RKO (cell line): ENCODE measurements around the gene SRGAP3.

Experiments
- DNase-seq: peaks from one replicate; pipeline ENCODE4 v3.0.0-alpha.2; 2016; ENCODE audit warnings: low spot score

Gene SRGAP3

DNA sequence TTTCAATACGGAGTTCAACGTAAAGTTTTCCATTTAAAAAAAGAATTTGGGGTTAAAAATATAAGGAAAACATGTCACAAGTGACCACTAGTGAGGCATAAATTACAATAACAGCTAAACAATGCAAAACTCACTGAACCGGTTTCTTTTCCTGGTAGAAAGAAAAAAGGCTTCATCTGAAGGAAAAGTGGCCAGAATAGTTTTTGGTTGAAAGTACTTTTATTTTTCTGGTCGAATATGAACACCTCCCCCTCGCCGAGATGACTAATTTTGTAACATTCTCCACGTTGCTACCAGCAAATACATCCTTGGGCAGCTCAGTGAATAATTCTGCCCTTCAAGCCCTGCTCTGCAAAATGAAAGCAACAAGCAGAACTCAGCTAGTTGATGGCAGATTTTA is 3.9 kb upstream of the SRGAP3 start:
- DNase-seq: no peak

DNA sequence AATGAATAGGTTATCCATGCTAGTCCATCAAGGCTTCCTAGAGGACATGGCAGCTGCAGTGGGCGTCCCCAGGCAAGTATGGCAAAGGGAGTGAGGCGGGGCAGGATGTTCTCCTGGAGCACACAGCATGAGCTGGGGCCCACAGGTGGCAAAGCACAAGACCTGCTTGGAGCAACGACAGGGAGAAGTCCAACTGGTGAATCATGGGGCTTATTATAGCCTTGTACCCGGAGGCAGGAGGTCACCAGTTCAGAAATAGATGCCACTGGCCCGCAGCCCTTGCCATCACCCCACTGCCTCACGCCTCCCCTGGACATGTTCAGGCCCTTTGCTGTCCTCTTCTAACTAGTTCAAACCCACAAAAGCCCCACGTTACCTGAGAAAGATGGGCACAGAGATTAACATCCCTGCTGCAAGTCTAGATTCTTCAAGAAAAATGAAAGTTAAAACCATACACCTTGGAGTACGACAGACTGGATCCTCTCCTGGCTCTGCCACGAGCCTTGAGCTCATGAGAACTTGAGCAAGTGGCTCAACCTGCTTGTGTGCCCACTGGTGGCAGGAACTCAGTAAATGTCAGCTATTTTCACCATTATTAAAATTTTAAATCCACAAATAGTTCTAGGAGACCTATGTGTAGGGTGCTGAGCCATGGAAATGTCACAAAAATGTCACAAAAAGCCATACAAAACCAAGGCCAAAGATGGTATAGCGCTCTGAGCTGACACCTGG is 1.8 kb upstream of the SRGAP3 start:
- no peak for DNase-seq

DNA sequence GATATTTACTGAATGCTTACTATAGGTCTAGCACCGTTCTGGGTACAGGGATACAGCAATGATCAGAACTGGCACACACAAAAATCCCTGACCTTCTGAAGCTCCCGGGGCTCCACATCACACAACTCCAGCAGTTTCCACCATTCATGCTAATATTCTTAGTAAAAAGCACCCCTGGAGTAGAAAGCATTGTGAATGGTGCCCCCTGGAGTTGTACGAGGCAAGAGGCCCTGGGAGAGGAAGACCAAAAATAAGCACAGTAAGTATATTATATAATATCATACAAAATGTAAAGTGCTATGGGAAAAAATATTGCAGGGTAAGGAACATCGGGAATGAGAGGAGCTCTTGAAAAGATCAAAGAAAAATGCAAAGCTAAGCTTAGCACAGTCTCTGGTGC is 790 bp upstream of the SRGAP3 start:
- no peak for DNase-seq

DNA sequence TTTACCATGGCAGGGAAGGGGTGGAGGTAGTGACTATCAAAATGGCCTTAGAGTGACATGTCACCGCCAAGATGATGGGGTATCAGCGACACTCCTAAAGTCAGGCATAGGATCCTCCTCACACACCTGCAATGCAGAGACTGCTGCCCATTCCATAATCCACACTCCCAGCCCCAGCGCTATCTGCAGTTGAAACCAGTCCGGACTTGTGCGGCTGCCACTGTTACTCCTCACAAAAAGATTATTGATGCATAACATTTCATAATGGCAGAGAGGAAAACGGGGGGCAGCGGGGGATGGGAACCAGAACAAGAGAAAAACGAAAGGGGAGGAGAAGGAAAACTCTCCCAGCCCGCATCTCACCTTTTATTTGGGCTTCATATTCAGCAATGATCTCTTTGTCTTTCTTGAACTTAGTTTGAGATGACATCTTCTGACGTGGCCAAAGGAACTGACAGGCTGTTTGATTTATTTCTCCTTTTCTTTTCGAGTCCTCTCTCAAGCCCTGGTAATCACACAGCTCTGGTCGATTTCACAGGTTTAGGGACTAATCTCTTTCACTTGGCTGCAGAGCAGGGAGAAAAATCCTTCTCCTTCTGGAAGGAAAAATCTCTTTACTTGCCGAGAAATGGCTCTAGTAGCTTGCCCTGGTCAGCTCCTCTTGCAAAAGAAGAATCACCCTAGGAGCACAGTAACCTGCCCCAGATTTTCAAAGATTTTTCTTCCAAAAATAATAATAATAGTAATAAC is 749 bp downstream of the SRGAP3 start:
- DNase-seq: peak; percentile 30

DNA sequence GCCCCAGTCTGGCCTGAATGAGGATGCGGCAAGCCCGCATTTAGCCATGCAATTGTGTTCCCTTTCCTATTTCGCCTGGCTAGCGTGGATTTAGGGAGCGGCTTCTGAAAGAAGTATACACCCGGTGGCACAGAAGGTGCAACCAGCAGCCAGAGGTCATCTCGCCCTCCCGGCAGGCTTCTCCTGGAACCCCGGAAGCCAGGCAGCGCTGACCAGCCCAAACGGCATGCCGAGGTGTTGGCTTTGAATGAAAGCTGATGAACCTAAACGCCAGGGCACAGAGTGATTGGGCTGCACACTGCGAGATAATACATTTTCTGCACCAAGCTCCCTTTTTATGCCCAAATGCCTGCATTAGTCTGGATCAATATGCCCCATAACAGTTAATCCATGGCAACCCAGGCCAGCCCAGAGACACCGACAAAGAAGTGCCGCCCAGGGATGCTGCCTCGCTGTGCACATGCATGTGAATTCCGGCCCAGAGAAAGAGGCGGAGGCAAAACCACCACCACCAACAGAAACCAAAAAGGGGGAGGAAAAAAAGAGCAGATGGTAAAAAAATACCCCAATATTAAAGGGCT is 1.4 kb downstream of the SRGAP3 start:
- DNase-seq: no peak

DNA sequence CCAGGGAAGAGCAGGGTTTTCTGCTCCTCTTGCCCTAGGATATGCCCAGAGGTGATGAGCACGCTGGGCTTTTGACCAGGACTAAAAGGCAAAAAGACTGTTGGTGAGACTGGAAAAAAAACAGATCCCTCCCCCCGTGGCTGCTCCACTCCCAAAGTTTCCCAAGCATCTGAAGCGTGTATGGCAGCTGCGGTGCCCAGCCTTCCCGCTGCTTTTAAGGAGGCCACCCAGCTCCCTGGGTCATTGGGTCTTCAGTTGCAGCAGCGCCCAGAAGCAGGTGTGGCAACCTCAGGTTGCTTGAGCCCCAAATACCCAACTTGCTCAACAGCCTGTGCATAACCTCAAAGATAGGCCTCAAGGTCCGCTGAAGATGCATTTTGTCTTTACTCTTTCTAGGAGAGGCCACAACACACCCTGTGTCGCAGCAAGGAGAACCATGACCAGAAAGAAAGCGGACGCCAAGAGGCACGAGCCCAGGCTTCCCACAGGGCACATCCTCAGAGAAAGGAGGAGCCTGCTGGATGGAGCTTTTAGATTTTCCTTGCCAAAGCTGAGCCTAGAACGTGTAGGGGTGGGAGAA is 2.0 kb downstream of the SRGAP3 start:
- no peak for DNase-seq

DNA sequence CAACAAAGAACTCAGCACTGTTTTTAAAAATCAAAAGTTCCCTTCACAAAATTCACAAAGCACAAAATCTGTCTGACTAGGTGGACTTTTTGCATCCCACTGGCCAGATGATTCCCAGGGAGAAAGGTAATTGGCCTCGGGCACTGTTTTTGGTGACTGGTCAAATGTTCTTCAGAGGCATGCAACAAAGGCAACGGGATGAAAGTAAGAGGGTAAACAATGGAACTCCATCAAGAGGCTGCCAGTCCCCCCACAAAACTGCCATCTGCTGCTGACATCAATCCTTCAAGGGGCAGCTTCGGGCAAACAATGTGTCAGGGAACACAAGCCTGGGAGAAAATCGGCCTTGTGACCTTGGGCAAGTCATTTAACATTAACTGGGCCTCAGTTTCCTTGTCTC is 3.3 kb downstream of the SRGAP3 start:
- no peak for DNase-seq

DNA sequence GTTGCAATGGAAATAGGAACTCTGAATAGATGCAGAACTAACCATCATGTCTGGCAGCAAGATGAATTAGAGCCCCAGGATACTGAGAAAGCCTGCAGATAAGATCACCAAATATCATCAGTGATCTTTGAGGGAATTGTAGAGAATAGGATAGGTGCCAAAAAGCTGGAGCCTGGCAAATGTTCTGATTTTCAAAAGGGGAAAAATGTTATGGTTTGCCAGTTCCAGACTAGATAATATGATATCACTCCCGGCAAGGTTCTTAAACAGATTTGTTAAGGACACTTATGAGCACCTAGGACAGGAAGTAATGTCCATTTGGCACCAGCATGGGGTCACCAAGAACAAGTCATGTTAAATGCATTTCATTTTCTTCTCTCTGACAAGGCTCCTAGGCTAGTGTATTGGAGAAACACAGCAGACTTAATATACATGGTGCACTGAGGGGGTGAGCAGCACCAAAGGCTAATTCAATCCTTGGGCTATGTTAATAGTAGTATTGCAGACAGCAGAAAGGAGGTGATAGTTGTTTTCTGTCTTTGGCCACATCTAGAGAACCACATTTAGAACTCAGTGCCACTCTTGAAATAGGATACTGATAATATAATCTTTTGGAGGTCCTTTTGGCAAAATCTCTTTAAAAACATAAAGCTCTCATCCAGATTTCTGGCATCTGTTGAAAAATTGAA is 4.8 kb downstream of the SRGAP3 start:
- DNase-seq: no peak

DNA sequence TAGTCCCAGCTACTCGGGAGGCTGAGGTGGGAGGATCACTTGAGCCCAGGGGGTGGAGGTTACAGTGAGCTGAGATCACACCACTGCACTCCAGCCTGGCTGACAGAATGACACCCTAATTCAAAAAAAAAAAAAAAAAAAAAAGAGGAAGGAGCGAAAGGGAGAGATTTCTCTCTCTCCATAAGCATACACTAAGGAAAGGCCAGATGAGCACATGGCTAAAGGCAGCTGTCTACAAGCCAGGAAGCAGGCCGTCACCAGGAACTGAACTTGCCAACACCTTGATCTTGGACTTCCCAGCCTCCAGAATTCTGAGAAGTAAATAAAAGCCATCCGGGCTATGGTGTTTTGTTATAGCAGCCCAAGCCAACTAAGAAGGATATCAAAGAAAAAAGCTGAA is 7.5 kb downstream of the SRGAP3 start:
- no peak for DNase-seq

DNA sequence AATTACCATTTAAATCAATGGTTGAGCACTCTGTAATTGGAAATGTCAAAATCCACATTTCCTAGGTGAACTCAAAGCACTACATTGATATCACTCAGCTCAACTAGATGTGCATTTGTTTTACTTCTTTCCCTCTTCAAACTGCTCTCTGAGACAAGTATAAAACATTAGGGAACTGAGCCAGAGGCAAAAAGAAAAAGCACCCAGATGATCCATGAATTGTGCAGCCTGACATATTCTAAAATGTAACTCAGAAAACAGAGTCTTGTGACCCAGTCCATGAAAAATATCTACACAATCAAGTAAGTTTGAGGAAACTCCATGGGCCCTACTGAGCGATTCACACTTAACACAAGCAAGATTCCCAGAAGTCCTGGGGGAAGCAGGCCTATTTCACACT is 9.8 kb downstream of the SRGAP3 start:
- DNase-seq: no peak

DNA sequence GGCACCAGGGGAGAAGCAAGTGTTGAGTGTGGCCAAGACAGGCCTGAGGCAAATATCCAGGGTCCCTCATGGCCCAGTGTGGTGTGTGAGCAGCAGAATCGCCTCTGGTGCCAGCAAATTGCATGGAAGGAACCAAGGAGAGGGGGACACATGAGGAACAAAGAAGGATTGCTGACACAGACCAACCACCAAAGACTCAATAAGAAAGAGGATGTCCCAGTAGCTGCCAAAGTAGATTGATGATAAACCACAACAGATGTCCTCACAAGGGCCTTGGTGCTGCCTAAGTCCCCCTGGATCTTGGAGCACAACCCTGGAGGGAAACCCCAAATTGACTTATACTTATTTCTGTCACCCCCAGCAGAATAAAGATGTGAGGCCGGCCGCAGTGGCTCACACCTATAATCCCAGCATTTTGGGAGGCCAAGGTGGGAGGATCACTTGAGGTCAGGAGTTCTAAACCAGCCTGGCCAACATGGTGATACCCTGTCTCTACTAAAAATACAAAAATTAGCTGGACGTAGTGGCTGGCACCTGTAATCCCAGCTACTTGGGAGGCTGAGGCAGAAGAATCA is 10.6 kb downstream of the SRGAP3 start:
- DNase-seq: no peak

DNA sequence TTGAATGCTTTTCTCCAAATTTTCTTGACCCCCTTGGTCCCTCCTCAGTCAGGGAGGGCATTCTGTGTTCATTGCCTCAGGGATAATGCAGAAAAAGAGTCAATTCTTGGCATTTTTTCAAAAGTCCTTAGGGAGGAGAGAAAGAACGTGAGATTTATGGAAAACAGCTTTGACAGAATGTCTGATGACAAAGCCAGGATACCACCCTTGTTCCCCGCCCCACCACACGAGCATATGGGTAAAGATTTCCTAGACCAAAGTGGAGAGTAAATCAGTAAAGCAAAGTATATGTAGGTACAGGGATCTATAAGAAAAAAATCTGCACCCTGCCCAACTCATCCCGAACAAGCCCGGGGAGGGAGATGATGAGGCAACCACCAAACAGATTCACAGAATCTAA is 11.2 kb downstream of the SRGAP3 start:
- no peak for DNase-seq

DNA sequence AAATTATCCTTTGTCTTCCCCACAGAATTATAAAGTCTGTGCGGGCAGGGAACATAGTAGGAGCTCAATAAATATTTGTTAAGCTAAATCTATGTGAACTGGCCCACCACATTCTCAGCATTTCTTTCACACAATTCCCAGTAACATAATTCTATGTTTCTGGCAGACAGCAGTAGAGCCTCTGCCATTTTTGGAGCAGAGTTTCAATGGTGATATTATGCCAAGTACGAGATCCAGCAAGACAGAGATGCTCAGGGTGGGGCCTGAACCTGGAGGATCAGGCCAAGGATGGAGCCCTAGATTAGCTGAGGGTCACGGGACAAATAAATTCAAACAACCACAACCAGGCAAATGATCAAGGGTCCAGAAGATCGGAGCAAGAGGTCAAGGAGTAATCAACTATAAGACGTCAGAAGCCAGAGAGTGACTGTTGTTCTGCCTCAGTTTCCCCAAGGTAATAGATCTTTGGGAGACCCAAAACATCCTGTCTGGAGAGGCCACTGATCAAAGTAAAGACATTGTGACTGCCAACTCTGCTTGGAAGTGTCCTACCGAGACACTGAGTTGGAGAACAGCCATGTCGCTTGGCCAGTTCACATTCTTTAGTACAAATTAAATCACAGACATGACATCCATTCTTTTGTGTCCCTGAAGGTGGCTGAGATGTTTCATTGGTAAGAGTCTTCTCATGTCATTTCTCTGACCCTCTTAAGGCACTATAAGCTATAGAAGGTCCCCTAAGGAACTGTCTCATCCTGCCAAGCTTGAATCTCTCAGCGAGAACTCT is 15.4 kb downstream of the SRGAP3 start:
- DNase-seq: no peak

DNA sequence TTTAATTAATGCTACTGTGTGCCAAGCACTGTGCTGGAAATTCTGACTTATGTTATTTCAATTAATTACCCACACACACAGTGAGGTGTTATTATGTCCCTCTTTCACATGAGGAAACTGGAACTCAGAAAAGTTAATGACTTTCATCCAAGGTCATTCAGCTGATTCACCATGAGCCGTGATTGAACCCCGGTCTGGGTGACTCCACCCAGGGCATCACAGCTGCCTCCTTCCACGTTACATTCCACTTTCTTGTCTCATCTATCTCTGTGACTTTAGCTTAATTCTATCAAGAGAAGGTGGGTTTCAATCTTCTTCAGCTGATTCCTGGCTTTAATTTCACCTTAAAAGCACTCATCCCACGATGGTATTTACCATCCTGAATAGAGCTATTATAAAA is 16.3 kb downstream of the SRGAP3 start:
- DNase-seq: no peak

DNA sequence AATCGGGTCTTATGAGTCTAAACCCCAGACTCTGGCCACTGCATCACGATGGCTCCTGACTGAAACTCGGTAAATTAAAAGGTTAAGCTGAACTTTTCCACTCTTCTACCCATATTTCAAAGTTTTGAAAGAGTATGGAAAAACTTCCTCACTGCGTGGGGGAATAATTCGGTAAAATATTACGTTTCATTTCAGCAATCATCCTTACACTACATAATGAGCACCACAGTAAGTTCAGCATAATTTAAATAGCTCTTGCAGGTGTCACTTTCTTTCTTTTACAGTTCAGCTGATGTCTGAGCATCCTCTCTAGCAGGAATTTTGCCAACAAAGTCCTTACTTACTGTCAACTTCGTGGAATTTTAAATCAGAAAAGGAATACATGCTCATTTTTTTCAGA is 17.5 kb downstream of the SRGAP3 start:
- DNase-seq: no peak

DNA sequence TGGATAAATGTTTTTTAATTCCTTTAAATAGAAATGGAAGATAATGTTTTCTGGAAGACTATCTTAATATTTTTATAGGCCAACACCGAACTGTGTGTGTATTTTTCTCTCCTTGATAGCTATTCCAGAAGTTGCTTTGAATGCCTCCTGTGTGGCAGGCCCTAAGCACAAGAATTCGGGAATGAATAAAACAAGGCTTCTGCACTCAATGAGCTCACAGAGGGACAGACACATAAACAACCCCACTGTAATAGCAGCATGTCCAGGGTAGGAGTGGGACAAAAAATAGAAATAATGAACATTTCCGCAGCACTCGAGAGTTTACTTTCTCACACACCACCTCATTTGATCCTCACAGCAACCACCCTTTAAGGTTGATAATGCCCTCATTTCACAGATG is 18.0 kb downstream of the SRGAP3 start:
- DNase-seq: no peak

DNA sequence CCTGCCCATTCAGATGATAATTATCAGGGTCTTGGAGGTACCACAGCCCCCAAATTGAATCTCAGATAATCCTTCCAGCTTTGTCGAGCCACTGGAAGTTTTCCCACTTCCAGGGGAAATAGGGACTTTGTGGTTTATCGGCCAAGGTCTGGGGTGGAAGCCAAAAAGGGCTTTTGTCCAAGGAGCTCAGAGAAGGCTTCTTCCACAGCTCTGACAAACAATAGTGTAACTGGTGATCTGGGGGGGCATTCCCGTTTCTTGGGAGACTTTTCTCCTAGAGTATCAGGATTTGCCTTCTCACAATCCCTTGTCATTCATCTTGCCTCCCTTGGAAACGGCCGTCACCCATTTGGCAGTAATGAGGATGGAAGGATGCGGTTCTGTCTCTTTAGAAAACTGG is 18.4 kb downstream of the SRGAP3 start:
- DNase-seq: no peak

DNA sequence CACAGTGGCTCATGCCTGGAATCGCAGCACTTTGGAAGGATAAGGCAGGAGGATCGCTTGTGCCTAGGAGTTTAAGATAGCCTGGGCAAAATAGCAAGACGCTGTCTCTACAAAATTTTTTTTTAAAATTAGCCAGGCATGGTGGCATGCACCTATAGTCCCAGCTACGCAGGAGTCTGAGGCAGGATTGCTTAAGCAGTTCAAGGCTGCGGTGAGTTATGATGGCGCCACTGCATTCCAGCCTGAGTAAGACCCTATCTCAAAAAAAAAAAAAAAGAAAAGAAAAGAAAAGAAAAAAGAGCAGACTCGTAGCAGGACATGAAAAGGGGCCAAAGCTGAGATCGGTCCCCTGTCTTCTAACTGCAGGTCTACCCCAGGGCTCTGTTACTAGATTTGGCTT is 18.9 kb downstream of the SRGAP3 start:
- DNase-seq: no peak

DNA sequence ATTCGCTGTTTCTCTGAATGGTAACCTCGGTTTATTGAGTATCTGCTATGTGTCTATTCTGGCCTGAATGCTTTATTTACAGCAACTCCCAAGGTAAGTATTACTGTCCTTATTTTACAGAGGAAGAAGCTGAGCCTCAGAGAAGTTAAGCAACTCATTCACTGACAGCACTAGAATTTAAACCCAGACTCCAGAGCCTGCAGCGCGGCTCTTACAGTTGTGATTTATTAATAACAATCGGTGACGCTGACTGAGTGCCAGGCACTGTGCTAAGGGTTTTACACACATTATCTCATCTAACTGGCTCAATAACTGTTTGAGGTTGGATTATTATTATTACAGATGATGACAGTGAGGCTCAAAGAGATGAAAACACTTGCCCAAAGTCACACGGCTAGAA is 19.6 kb downstream of the SRGAP3 start:
- no peak for DNase-seq

DNA sequence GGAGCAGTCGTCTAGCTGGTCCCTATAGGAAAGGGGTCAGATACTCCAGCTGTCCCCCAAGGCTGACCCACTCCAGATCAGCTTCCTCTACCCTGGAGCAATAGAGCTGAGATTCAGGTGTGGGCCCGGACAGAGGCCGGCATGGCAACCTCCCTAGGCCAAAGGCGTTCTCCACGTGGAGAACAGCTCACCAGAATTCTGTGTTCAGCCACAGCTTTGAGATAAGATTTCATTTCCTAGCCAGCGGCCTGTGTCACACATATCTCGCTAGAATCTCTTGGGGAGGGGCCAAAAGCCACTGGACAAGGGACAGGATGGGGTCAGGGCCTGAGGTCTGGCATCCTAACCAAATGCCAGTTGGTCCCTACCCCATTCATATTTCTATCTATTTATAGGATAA is 20.1 kb downstream of the SRGAP3 start:
- DNase-seq: no peak

DNA sequence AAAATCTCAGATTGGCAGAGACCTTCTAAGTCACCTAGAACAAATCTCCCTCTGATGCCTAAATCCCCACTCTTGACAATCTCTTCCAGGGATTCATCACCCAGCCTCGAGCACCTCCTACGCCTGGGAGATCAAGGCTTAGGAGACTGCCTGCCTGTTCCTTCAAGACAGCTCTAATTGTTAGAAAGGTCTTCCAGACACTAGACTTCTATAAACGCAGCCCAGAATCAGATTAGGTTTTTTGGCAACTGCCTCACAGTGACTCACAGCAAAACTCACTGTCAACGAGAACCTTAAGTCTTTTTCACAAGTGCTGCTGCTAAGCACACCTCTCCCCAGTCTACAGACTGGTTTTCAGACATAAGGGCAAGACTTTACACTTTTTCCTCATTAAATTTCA is 23.1 kb downstream of the SRGAP3 start:
- DNase-seq: no peak
